ENCODE measurements around the gene SLC4A9.

GRCh38 chr5:140351609-140352334 is 8.2 kb upstream of the SLC4A9 start:
- TF ChIP-seq, protein P1, sequence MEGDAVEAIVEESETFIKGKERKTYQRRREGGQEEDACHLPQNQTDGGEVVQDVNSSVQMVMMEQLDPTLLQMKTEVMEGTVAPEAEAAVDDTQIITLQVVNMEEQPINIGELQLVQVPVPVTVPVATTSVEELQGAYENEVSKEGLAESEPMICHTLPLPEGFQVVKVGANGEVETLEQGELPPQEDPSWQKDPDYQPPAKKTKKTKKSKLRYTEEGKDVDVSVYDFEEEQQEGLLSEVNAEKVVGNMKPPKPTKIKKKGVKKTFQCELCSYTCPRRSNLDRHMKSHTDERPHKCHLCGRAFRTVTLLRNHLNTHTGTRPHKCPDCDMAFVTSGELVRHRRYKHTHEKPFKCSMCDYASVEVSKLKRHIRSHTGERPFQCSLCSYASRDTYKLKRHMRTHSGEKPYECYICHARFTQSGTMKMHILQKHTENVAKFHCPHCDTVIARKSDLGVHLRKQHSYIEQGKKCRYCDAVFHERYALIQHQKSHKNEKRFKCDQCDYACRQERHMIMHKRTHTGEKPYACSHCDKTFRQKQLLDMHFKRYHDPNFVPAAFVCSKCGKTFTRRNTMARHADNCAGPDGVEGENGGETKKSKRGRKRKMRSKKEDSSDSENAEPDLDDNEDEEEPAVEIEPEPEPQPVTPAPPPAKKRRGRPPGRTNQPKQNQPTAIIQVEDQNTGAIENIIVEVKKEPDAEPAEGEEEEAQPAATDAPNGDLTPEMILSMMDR (IDR thresholded peaks at IDR 0.05; ENCODE audit: insufficient read depth, low read length, poor library complexity, severe bottlenecking) = peak; percentile 86
- no peak for TF ChIP-seq EZH2phosphoT487 (conservative IDR thresholded peaks at IDR 0.05; ENCODE audit: low read length)

All from SU-DHL-6 (cell line).